Muscle of back (tissue), 10 donors: Measurements from ENCODE around the gene KCNMB4. TPM values are rescaled to one million over a fixed set of nuclear protein-coding genes. Genes with fewer than 3 reads are reported as not detected.

Experiments used
- polyA plus RNA-seq, 10 donors: library from polyadenylated mRNA; unstranded; fragments of 120-200 nt; gene quantifications; one replicate each; pipeline ENCODE4 v1.2.1, GENCODE V29; 2013; ENCODE audit not compliant: insufficient read length in 10 of 10

KCNMB4 gene
- polyA plus RNA-seq, 10 donors = 12.3 to 23.0 (median 15.6) TPM

Other genes with a start within 250 kb of the KCNMB4 start
- gene CNOT2, start 122.9 kb upstream of the KCNMB4 start, polyA plus RNA-seq = 10 to 100 TPM; 66.3 to 93.6 (median 79.5) TPM